K562 (cell line): Measurements from ENCODE around the gene MCC. TPM values are rescaled to one million over a fixed set of nuclear protein-coding genes. Genes with fewer than 3 reads are reported as not detected.

Experiments used
- ATAC-seq: fragments of 200-7000 bp; cut with Tn5 transposase; 3 replicates; pipeline ENCODE4 v1.9.1; 2020; ENCODE audit warnings: moderate library complexity
- BruUV-seq: library from RNA; stranded (reverse); fragments of 400-500 nt; replicated peaks from 2 replicates; lab custom pipeline; 2021; lab: Mats Ljungman, UMichigan
- CTCF ChIA-PET: fragments of 300-600 bp; formaldehyde crosslinking; extraction: SDS; loops from one replicate; lab custom pipeline; 2021; ENCODE audit warnings: low intra/inter-chr PET ratio; lab: Yijun Ruan, JAX
- POLR2A ChIA-PET: fragments of 300-600, 350-650 bp; sonication (Branson Sonifier 250); formaldehyde crosslinking; extraction: SDS; loops from one replicate; lab custom pipeline; 2021; ENCODE audit warnings: antibody characterized with exemption, inconsistent platforms; lab: Yijun Ruan, JAX
- DNase-seq, 4 experiments: peaks; one replicate each; pipeline versions ENCODE4 v3.0.0 to v3.0.0-alpha.2; 2011 to 2018; ENCODE audit warnings: low spot score in 3 of 4, mixed read lengths in 3 of 4; ENCODE audit errors: extremely low read depth in 1 of 4
- FAIRE-seq: peaks from 2 replicates; lab custom pipeline; 2011; peaks lifted over from hg19 to GRCh38; lab: Jason Lieb, UNC
- H2AFZ ChIP-seq: 2 replicates; pipeline ENCODE4 v1.6.0; 2011; ENCODE audit warnings: low read depth, low read length, control low read depth, inconsistent platforms
- H3K27ac ChIP-seq: fragments of 200-600 bp; 3 replicates; pipeline ENCODE4 v1.8.0; 2011; ENCODE audit warnings: low read depth, mild to moderate bottlenecking, control low read depth, inconsistent platforms, low read length, moderate library complexity, mixed read lengths; ENCODE audit errors: extremely low read depth
- H3K27me3 ChIP-seq, 2 experiments: fragments of 300-600 bp in 1 of 2; 2 replicates in 1 of 2; 3 replicates in 1 of 2; pipeline versions ENCODE4 v1.6.0 to v1.8.0; 2011; ENCODE audit warnings: inconsistent platforms in 2 of 2, low read length in 2 of 2, mild to moderate bottlenecking in 1 of 2, mixed read lengths in 1 of 2, moderate library complexity in 1 of 2; ENCODE audit not compliant: control insufficient read depth in 2 of 2, insufficient read depth in 2 of 2
- H3K36me3 ChIP-seq: fragments of 300-600 bp; 3 replicates; pipeline ENCODE4 v1.8.0; 2011; ENCODE audit warnings: mild to moderate bottlenecking, low read length, inconsistent platforms; ENCODE audit not compliant: control insufficient read depth, insufficient read depth
- H3K4me1 ChIP-seq, 2 experiments: fragments of 200-600 bp in 1 of 2; replicated peaks in 1 of 2; 2 replicates in 1 of 2; 3 replicates in 1 of 2; pipeline versions ENCODE4 v1.5.1 to v1.8.0; 2011; ENCODE audit warnings: inconsistent platforms in 2 of 2, low read length in 2 of 2, mild to moderate bottlenecking in 1 of 2, mixed read lengths in 1 of 2, moderate library complexity in 1 of 2; ENCODE audit not compliant: control insufficient read depth in 2 of 2, insufficient read depth in 2 of 2
- H3K4me2 ChIP-seq: 2 replicates; pipeline ENCODE4 v1.6.1; 2011; ENCODE audit warnings: low read length, control low read depth, inconsistent platforms, mixed read lengths; ENCODE audit not compliant: insufficient read depth
- H3K4me3 ChIP-seq: fragments of 200-600 bp; sonication (generic), shearing (Covaris generic); 2 replicates; pipeline ENCODE4 v1.5.1; 2016; ENCODE audit warnings: control low read depth, inconsistent platforms
- H3K79me2 ChIP-seq: fragments of 200-600 bp; 3 replicates; pipeline ENCODE4 v1.8.0; 2011; ENCODE audit warnings: low read length, inconsistent platforms; ENCODE audit not compliant: control insufficient read depth, insufficient read depth
- H3K9ac ChIP-seq, 2 experiments: 2 replicates each; pipeline versions ENCODE4 v1.6.0 to v1.6.1; 2011; ENCODE audit warnings: low read depth in 2 of 2, low read length in 2 of 2, control low read depth in 1 of 2, inconsistent platforms in 1 of 2, mild to moderate bottlenecking in 1 of 2, mixed read lengths in 1 of 2; ENCODE audit not compliant: insufficient read depth in 1 of 2
- H3K9me1 ChIP-seq: one replicate; pipeline ENCODE4 v1.6.0; 2011; ENCODE audit warnings: inconsistent platforms, mild to moderate bottlenecking, low read length, moderate library complexity; ENCODE audit not compliant: control insufficient read depth, insufficient read depth
- H3K9me3 ChIP-seq: replicated peaks from 2 replicates; pipeline ENCODE4 v1.5.1; 2011; ENCODE audit warnings: low read depth, low read length, inconsistent platforms; ENCODE audit not compliant: control insufficient read depth, insufficient read depth
- H4K20me1 ChIP-seq: replicated peaks from 2 replicates; pipeline ENCODE4 v1.6.1; 2011; ENCODE audit warnings: low read length, inconsistent platforms, mixed read lengths; ENCODE audit not compliant: control insufficient read depth, insufficient read depth
- E2F6 ChIP-seq, 2 experiments: IDR thresholded peaks; 2 replicates each; pipeline ENCODE4 v1.6.1; 2011; ENCODE audit warnings: borderline replicate concordance in 1 of 2, control low read depth in 1 of 2, low read depth in 1 of 2, low read length in 1 of 2, mild to moderate bottlenecking in 1 of 2, mixed read lengths in 1 of 2, moderate library complexity in 1 of 2; ENCODE audit not compliant: insufficient read depth in 1 of 2, insufficient read length in 1 of 2, poor library complexity in 1 of 2, severe bottlenecking in 1 of 2; ENCODE audit errors: extremely low read depth in 1 of 2
- FOXA3 ChIP-seq, 2 experiments: fragments of 450-650 bp in 1 of 2; sonication (generic) in 1 of 2; formaldehyde crosslinking; IDR thresholded peaks in 1 of 2; conservative IDR thresholded peaks in 1 of 2; 2 replicates each; pipeline versions ENCODE4 v1.4.0 to v1.8.0; 2020 to 2022; ENCODE audit warnings: mild to moderate bottlenecking in 2 of 2, missing genetic modification reagents in 1 of 2
- MAX ChIP-seq: sonication (generic); formaldehyde crosslinking; IDR thresholded peaks from 2 replicates; pipeline ENCODE4 v1.9.0; 2022; ENCODE audit warnings: mild to moderate bottlenecking, missing genetic modification reagents
- MCM2 ChIP-seq: fragments of 450-650 bp; IDR thresholded peaks from 2 replicates; pipeline ENCODE4 v1.6.1; 2017; ENCODE audit warnings: low read depth, mild to moderate bottlenecking
- PHF8 ChIP-seq: fragments of 200-600 bp; sonication (generic); IDR thresholded peaks from 2 replicates; pipeline ENCODE4 v1.6.1; 2012; ENCODE audit warnings: mixed run types, mild to moderate bottlenecking, inconsistent platforms, low read length, moderate library complexity, borderline replicate concordance
- PTTG1 ChIP-seq: fragments of 450-650 bp; IDR thresholded peaks from 2 replicates; pipeline ENCODE4 v1.6.1; 2016; ENCODE audit warnings: low read depth, mild to moderate bottlenecking, missing genetic modification characterization, missing compliant biosample characterization
- ZKSCAN8 ChIP-seq: fragments of 200-800 bp; sonication (Bioruptor generic); IDR thresholded peaks from 2 replicates; pipeline ENCODE4 v1.6.1; 2016; ENCODE audit warnings: missing genetic modification characterization, missing compliant biosample characterization
- ZNF232 ChIP-seq: sonication (generic); formaldehyde crosslinking; IDR thresholded peaks from 2 replicates; pipeline ENCODE4 v1.8.0; 2022; ENCODE audit warnings: mild to moderate bottlenecking, missing genetic modification reagents
- WGBS: fragments of 100-300 bp; shearing (Covaris generic); methylation state at CpG from one replicate; pipeline ENCODE4 v1.1.6; 2016; ENCODE audit warnings: low coverage, mixed read lengths; ENCODE audit not compliant: insufficient coverage; ENCODE audit errors: missing lambda C conversion rate; 5-methylcytosine and 5-hydroxymethylcytosine counted together
- in situ Hi-C: fragments of 300-500 bp; cut with MboI; formaldehyde crosslinking; loops from 4 replicates; pipeline ENCODE4 v1.15.0; 2018; ENCODE audit warnings: inconsistent platforms, mixed read lengths
- intact Hi-C: fragments of 100-400 bp; cut with micrococcal nuclease; formaldehyde crosslinking; loops from 2 replicates; pipeline ENCODE4 v1.14.2; 2022
- polyA plus RNA-seq, 8 experiments: library from polyadenylated mRNA; depleted of rRNA in 4 of 8; stranded (reverse) in 5 of 8; unstranded in 3 of 8; fragments of >200 nt; fragmentation: Nextera tagmentation in 2 of 8; fragmentation: Illumina TruSeq in 1 of 8; extraction: Ambion mirVana in 2 of 8; extraction: Trizol in 1 of 8; gene quantifications; 2 replicates each; pipeline versions ENCODE4 v1.2.1 to v1.2.3, GENCODE V29; 2011 to 2014; ENCODE audit warnings: inconsistent platforms in 1 of 8, missing spikeins in 1 of 8
- total RNA-seq, 7 experiments: library from RNA; depleted of rRNA in 6 of 7; stranded (reverse); fragments of >200 nt in 6 of 7; fragmentation: Illumina TruSeq in 2 of 7; extraction: Trizol in 2 of 7; gene quantifications; 2 replicates each; pipeline versions ENCODE4 v1.2.1 to v1.2.3, GENCODE V29; 2011 to 2021; ENCODE audit warnings: low replicate concordance in 1 of 7

Gene MCC
- total and polyA plus RNA-seq, 9 of the 15 experiments (the other 6 are each of a cell fraction or from before 2014, with no cell fraction given) = 0.04 to 0.24 (median 0.06) TPM; not detected in 1

GRCh38 chr5:113236536-113237288 is 251.5 kb downstream of the MCC start:
- FAIRE-seq (no peak), DNase-seq (no peak), ATAC-seq (no peak)
- Histone ChIP-seq H3K79me2 (no peaks in the 10 kb centered on the region), H3K36me3 (no peaks in the 10 kb centered on the region), H3K4me3 (no peak overlapping the region), H3K27ac (no peak overlapping the region), H3K9me1 (no peaks in the 10 kb centered on the region), H3K9ac (no peak overlapping the region), H2AFZ (no peak overlapping the region), H4K20me1 (no peaks in the 10 kb centered on the region), H3K4me1 (no peaks in the 10 kb centered on the region), H3K9me3 (no peaks in the 10 kb centered on the region), H3K4me2 (no peak overlapping the region)
- CTCF ChIA-PET = no interaction called here
- WGBS = 2% methylated on average over 10 of the region's 10 CpGs
- intact Hi-C loops = no loop called here
- POLR2A ChIA-PET = interaction anchor here (0.5 kb wide), 1 partner anchor 12 kb away, joined by 3 read pairs; no protein-coding TSS in a partner anchor
- BruUV-seq = no TSS peak
- no peak for TF ChIP-seq FOXA3 (CRISPR knock-in tag; conservative IDR thresholded peaks at IDR 0.05 in 1 of 2, IDR thresholded peaks at IDR 0.05 in 1 of 2)
- no peak for TF ChIP-seq PTTG1
- no peak for TF ChIP-seq ZKSCAN8 (CRISPR knock-in tag)
- TF ChIP-seq PHF8 = no peak
- no peak for TF ChIP-seq E2F6 (IDR thresholded peaks at IDR 0.05; ENCODE audit: borderline replicate concordance in 1 of 2, extremely low read depth in 1 of 2, insufficient read depth in 1 of 2, insufficient read length in 1 of 2, low read depth in 1 of 2, low read length in 1 of 2, poor library complexity in 1 of 2, severe bottlenecking in 1 of 2)
- TF ChIP-seq MCM2 = no peak
- no peak for TF ChIP-seq ZNF232 (CRISPR knock-in tag)
- no peak for TF ChIP-seq MAX (CRISPR knock-in tag)
- TF ChIP-seq, all 486 proteins: peak for 0
- in situ Hi-C loops = no loop called here
- peaks cover 7 to 8% of the 10 kb centered on the region in 2 experiments; a peak in 3 of 5 replicates for H3K27me3 ChIP-seq
